GM12874 (cell line): ENCODE data around the gene ZNF346.

Source experiments
- TF ChIP-seq, protein P1 (sequence below): IDR thresholded peaks from 2 replicates; pipeline ENCODE4 v1.5.1; 2011; ENCODE audit warnings: low read depth, mild to moderate bottlenecking, control low read depth, low read length, moderate library complexity; ENCODE audit not compliant: insufficient read depth

ZNF346 gene

DNA sequence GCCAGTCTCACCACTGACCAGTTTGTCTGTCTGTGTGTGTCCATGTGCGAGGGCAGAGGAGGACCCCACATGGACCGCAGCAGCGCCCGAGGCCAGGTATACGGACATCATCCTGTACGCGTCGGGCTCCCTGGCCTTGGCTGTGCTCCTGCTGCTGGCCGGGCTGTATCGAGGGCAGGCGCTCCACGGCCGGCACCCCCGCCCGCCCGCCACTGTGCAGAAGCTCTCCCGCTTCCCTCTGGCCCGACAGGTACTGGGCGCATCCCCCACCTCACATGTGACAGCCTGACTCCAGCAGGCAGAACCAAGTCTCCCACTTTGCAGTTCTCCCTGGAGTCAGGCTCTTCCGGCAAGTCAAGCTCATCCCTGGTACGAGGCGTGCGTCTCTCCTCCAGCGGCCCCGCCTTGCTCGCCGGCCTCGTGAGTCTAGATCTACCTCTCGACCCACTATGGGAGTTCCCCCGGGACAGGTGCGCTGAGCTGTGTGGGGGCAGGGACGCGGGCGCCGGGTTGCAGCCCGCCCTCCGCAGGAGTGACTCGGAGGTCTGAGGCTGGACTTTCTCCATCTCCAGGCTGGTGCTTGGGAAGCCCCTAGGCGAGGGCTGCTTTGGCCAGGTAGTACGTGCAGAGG is 70.7 kb downstream of the ZNF346 start:
- TF ChIP-seq, protein P1, sequence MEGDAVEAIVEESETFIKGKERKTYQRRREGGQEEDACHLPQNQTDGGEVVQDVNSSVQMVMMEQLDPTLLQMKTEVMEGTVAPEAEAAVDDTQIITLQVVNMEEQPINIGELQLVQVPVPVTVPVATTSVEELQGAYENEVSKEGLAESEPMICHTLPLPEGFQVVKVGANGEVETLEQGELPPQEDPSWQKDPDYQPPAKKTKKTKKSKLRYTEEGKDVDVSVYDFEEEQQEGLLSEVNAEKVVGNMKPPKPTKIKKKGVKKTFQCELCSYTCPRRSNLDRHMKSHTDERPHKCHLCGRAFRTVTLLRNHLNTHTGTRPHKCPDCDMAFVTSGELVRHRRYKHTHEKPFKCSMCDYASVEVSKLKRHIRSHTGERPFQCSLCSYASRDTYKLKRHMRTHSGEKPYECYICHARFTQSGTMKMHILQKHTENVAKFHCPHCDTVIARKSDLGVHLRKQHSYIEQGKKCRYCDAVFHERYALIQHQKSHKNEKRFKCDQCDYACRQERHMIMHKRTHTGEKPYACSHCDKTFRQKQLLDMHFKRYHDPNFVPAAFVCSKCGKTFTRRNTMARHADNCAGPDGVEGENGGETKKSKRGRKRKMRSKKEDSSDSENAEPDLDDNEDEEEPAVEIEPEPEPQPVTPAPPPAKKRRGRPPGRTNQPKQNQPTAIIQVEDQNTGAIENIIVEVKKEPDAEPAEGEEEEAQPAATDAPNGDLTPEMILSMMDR = no peak

DNA sequence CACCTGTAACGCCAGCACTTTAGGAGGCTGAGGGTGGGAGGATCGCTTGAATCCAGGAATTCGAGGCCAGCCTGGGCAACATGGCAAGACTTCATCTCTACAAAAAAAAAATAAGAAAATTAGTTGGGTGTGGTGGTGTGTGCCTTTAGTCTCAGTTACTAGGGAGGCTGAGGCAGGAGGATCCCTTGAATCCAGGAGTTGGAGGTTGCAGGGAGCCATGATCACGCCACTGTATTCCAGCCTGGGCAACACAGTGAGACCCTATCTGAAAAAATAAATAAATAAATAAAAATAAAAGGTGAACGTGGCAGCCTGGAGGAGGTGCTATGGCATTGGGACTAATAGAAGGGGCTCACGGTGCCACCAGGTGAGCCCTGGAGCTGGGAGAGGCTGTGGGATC is 71.3 kb downstream of the ZNF346 start:
- TF ChIP-seq, protein P1 = no peak

DNA sequence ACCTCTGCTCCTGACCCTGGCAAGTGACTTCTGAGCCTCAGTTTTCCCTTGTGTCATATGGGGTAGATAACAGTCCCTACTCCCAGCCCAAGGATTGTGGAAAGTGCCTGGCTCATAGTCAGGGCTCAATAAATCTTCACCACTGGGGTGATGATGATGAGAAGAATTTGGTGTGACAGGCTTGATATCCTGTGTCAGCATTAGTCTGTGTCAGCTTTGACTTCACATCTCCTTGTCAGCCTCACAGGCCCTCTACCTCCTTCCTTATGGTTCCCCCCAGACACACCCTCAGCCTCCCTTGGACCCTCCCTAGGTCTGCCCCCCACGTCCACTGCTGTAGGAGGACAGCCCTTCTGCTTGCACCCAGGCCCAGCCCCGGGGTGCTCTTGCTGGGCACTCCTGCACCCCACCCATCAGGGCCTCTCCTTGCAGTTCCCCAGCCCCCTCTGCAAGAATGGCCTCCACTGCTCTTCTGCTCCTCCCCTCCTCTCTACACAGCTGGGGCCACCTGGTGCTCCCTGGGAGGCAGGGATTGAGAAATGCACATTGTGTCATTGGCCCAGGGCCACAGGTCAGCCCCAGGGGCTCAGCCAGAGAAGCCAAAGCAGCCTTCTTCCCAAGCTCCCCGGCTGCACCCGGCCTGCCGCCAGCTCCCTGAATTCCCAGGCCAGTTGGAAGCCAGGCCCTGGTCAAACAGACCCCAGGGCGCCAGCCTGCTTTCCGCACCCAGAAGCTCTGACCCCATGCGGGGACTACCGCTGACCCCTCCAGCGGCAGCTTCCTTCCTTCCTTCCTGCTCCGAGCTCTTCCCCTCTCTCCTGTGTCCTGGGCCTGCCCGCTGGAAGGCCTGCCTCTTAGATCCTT is 72.0 kb downstream of the ZNF346 start:
- TF ChIP-seq, protein P1 = no peak

DNA sequence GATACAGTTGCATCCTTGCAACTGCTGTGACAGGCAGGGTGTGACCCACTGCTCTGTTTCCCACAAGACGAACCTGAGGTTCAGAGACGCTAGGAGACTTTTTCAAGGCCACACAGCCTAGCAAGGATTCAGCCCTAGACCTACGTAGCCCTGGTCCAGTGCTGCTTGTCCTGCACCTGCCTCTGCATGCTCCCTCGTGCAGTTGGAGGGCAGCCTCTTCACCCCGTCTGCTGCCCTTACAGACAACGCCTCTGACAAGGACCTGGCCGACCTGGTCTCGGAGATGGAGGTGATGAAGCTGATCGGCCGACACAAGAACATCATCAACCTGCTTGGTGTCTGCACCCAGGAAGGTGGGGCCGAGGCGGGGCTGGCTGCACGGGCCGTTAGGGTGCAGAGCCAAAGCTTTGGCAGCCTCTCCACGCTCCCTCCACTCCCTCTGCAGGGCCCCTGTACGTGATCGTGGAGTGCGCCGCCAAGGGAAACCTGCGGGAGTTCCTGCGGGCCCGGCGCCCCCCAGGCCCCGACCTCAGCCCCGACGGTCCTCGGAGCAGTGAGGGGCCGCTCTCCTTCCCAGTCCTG is 72.7 kb downstream of the ZNF346 start:
- TF ChIP-seq, protein P1 = no peak

DNA sequence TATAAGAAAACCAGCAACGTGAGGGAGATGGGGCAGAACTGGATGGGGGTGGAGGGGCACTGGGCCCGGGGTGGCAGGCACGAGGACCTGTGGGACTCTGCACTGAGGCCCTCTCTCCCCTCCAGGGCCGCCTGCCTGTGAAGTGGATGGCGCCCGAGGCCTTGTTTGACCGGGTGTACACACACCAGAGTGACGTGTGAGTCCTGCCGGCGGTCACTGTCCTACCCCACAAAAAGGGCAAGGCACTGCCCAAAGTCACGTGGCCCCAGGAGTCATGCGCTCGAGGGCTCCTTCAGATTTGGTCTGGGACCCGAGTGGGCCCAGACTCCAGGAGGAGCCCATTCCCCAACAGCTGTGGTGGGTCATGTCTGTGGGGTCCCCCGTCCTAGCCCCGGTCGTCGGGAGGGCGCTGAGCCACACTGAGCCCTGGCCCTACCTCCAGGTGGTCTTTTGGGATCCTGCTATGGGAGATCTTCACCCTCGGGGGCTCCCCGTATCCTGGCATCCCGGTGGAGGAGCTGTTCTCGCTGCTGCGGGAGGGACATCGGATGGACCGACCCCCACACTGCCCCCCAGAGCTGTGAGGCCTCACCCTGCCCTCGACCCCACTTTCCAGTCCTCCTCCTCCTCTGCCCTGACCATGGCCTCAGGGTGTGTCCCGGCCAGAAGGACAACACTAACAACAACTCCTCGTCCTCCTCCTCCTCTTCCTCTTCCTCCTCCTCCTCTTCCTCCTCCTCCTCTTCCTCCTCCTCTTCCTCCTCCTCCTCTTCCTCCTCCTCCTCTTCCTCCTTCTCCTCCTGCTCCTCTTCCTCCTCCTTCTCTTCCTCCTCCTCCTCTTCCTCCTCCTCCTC is 73.9 kb downstream of the ZNF346 start:
- TF ChIP-seq, protein P1 = no peak

DNA sequence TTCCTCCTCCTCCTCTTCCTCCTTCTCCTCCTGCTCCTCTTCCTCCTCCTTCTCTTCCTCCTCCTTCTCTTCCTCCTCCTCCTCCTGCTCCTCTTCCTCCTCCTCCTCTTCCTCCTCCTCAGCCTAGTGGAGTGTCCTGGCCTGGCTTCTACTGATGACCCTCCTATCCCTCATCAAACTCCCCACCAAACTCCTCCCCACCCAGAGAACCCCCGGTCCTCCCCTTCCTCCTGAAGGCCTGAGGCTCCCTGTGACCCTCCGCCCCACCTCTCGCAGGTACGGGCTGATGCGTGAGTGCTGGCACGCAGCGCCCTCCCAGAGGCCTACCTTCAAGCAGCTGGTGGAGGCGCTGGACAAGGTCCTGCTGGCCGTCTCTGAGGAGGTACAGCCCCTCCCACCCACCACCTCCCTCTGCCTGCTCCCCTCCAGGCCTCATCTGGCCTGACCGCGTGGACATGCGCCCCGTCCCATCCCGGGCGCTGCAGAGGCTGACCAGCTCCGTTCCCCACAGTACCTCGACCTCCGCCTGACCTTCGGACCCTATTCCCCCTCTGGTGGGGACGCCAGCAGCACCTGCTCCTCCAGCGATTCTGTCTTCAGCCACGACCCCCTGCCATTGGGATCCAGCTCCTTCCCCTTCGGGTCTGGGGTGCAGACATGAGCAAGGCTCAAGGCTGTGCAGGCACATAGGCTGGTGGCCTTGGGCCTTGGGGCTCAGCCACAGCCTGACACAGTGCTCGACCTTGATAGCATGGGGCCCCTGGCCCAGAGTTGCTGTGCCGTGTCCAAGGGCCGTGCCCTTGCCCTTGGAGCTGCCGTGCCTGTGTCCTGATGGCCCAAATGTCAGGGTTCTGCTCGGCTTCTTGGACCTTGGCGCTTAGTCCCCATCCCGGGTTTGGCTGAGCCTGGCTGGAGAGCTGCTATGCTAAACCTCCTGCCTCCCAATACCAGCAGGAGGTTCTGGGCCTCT is 74.8 kb downstream of the ZNF346 start:
- TF ChIP-seq, protein P1 = no peak
